GM21526 (cell line): ENCODE results near the gene IQCK.

Source experiments
- ATAC-seq: cut with Tn5 transposase; IDR thresholded peaks from one replicate; pipeline ENCODE4 v1.9.1; 2021; ENCODE audit warnings: moderate library complexity; ENCODE audit not compliant: unreplicated experiment, low FRiP score

IQCK gene

DNA sequence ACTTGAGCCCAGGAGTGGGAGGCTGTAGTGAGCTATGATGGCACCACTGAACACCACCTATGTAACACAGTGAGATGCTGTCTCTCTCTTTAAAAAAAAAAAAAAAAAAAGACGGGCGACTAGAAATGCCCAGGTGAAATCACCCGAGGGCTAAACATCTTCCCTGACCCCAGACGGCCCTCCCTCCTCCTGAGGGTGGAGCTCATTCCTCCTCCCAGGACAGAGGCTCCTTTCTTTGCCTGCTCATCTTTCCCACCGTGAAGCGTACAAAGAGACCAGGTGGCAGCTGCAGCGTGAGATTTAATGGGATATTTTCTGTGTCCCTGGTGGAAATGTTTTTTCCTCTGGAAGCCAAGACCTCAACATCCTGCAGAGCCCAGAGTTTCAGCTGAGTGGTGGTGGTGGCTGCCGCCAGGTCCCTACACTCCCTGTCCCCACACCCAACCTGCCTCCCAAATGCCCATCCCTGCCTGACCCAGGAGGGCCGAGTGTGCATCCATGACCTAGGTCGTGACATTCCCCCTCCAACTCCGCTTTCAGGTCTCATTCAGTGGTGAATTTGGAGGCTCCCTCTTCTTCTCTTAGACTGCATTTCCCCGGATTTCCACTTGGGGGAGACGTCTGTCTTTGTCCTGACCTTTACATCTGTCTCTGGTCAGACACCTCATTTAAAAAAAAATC is 181.0 kb downstream of the IQCK start:
- ATAC-seq = no peak

DNA sequence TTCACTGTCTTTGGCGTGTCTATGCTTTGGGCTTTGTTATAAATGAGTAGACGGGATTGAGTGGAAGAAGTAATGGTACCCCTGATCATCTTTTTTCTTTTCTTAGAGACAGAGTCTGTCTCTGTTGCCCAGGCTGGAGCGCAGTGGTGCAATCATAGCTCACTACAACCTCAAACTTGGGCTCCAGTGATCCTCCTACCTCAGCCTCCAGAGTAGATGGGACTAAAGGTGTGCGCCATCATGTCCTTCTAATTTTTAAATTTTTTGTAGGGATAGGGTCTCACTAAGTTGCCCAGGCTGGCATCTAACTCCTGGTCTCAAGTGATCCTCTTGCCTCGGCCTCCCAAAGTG is 181.5 kb downstream of the IQCK start:
- no peak for ATAC-seq

DNA sequence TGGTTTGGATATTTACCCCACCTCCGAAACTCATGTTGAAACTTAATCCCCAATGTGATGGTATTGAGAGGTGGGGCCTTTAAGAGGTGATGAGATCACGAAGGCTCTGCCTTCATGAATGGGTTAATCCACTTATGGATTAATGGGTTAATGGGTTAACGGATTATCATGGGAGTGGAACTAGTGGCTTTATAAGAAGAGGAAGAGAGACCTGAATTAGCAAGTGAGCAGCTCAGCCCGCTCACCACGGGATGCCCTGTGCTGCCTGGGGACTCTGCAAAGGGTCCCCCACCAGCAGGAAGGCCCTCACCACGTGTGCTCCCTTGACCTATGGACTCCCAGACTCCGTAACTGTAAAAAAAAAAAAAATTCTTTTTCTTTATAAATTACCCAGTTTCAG is 183.1 kb downstream of the IQCK start:
- ATAC-seq = no peak

DNA sequence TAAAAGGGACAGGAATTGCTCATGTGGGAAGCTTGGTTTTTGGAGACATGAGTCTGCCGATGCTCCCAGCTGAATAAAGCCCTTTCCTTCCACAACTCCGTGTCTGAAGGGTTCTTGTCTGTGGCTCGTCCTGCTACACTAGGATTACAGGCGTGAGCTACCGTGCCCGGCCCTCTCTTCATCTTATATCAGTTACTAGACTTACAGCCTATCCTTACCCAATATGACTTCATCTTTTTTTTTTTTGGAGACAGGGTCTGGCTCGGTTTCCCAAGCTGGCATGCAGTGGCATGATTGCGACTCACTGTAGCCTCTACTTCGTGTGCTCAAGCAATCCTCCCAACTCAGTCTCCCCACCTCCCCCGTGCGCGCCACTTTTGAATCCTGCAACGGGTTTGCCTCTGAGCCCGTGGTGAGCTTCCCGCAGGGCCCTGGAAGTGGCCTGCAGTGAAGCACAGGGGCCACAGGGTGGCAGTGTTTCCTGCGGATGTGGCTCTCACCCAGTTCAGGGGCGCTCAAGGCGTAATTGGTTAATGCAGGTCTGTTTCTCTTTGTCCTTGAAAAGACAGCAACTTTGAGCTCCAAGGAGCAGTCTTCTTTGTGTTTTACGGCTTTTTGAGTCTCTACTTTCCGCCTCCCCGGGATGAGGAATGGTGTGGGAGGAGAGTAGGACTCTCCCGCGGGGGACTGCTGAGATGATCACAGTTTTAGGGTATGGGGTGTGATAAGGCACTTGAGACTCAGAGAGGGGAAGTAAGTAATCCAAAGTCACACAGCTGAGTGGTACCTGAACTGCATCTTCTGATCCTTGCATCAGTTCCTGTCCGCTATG is 189.3 kb downstream of the IQCK start:
- ATAC-seq = no peak
